Measurements from ENCODE around the gene WFIKKN2. TPM values are rescaled to one million over a fixed set of nuclear protein-coding genes. Genes with fewer than 3 reads are reported as not detected.

The WFIKKN2 gene
- polyA plus RNA-seq, 2 of the 4 experiments (the other 2 are of a cell fraction), result not detected

- peak; percentile 55 to 83; a peak in 5 of 6 replicates for ATAC-seq
- CTCF ChIA-PET, result interaction anchor here (1.0 to 1.7 kb wide), 7 partner anchors 8 to 108 kb away, joined by 3 to 5 read pairs (median 4); no protein-coding TSS in a partner anchor
- H3K9me3 ChIP-seq, result no peaks in the 10 kb centered on the region
- POLR2A ChIA-PET, result interaction anchor here (1.5 to 11.9 kb wide), 2 partner anchors 25 to 54 kb away, joined by 4 to 133 read pairs; partner anchors contain the start of gene TOB1
- peak overlapping the region; percentile 58 for H3K4me2 ChIP-seq
- H3K27ac ChIP-seq, result peak overlapping the region; percentile 37 to 71
- no peak overlapping the region for H3K4me3 ChIP-seq
- TF ChIP-seq GATA3 (IDR thresholded peaks at IDR 0.05; ENCODE audit: borderline replicate concordance), result peak; percentile 46; the same call in 1 of the 2 replicates
- TF ChIP-seq CHD2 (IDR thresholded peaks at IDR 0.05; ENCODE audit: low read length, partially characterized antibody), result no peak
- TF ChIP-seq FOSL2 (IDR thresholded peaks at IDR 0.05), result no peak
- peak; percentile 77 for TF ChIP-seq FOSL2 (CRISPR knock-in tag; IDR thresholded peaks at IDR 0.05)
- TF ChIP-seq EP300 (IDR thresholded peaks at IDR 0.05), result 0 out of 5 replicates have a peak, but pooled peaks of 1 of the 2 experiments have one; percentile 4
- TF ChIP-seq, protein P1, sequence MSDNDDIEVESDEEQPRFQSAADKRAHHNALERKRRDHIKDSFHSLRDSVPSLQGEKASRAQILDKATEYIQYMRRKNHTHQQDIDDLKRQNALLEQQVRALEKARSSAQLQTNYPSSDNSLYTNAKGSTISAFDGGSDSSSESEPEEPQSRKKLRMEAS (IDR thresholded peaks at IDR 0.05), result peak; percentile 47; the same call in 1 of the 2 replicates
- TF ChIP-seq BHLHE40 (IDR thresholded peaks at IDR 0.05; ENCODE audit: low read depth, low read length), result no peak
- TF ChIP-seq JUNB (IDR thresholded peaks at IDR 0.05), result peak; percentile 21; the same call in 1 of the 2 replicates
- DNase-seq (ENCODE audit: low read depth in 1 of 2, low spot score in 1 of 2), result peak; percentile 55 to 70
- no peak for FAIRE-seq
- H3K4me1 ChIP-seq, result peaks cover 45% of the 10 kb centered on the region
- 38% methylated on average over 12 of the region's 12 CpGs for WGBS (ENCODE audit: missing lambda C conversion rate)
Measured at GRCh38 chr17:50890675-50891516, 55.5 kb downstream of the WFIKKN2 start.

GRCh38 chr17:50891577-50891989, 56.2 kb downstream of the WFIKKN2 start:
- no peak for FAIRE-seq
- peak overlapping the region; percentile 37 to 71 for H3K27ac ChIP-seq

More at GRCh38 chr17:50891577-50891989, 56.2 kb downstream of the WFIKKN2 start:
- no peaks in the 10 kb centered on the region for H3K9me3 ChIP-seq
- ATAC-seq (no peak), DNase-seq (ENCODE audit: low read depth in 1 of 2, low spot score in 1 of 2) (no peak)
- 95% methylated on average over 4 of the region's 4 CpGs for WGBS (ENCODE audit: missing lambda C conversion rate)
- CTCF ChIA-PET, result interaction anchor here (0.6 to 1.7 kb wide), 7 partner anchors 8 to 109 kb away, joined by 3 to 4 read pairs (median 4); no protein-coding TSS in a partner anchor
- H3K4me3 ChIP-seq, result no peak overlapping the region
- peaks cover 45% of the 10 kb centered on the region for H3K4me1 ChIP-seq
- POLR2A ChIA-PET, result interaction anchor here (0.6 to 11.9 kb wide), 2 partner anchors 25 to 89 kb away, joined by 3 to 133 read pairs; partner anchors contain the start of gene TOB1
- H3K4me2 ChIP-seq, result peak overlapping the region; percentile 58
- TF ChIP-seq REST (IDR thresholded peaks at IDR 0.05) (no peak), ZFP36 (IDR thresholded peaks at IDR 0.05; ENCODE audit: borderline replicate concordance, partially characterized antibody) (peak; percentile 35), EP300 (IDR thresholded peaks at IDR 0.05) (0 out of 5 replicates have a peak, but pooled peaks of 1 of the 2 experiments have one; percentile 3)
- TF ChIP-seq, protein P2, sequence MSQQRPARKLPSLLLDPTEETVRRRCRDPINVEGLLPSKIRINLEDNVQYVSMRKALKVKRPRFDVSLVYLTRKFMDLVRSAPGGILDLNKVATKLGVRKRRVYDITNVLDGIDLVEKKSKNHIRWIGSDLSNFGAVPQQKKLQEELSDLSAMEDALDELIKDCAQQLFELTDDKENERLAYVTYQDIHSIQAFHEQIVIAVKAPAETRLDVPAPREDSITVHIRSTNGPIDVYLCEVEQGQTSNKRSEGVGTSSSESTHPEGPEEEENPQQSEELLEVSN (IDR thresholded peaks at IDR 0.05; ENCODE audit: borderline replicate concordance, low read depth), result no peak

Small RNA genes within 50 kb of the gene (small RNA-seq; reads per million reads assigned to genes)
- gene AC005921.1, result 0 reads per million in 6 experiments

Other genes with a start within 250 kb of the WFIKKN2 start
- gene ABCC3, start 200.7 kb upstream of the WFIKKN2 start, polyA plus RNA-seq (2011; rRNA removed), result 342 and 442 TPM in 2 replicates
- 225 to 288 TPM (median 248 TPM) in 3 replicates for gene ABCC3, start 200.7 kb upstream of the WFIKKN2 start, polyA plus RNA-seq (2017; fragmentation: RNase III; extraction: RNeasy Plus Mini Kit Qiagen cat#74134 plus additional on column Dnase treatment)
- 68.5 and 84.3 TPM in 2 replicates for gene ANKRD40, start 127.7 kb upstream of the WFIKKN2 start, polyA plus RNA-seq (2011; rRNA removed)
- gene ANKRD40, start 127.7 kb upstream of the WFIKKN2 start, polyA plus RNA-seq (2017; fragmentation: RNase III; extraction: RNeasy Plus Mini Kit Qiagen cat#74134 plus additional on column Dnase treatment), result 44.2 to 55.2 TPM (median 50.1 TPM) in 3 replicates
- 117 and 209 TPM in 2 replicates for gene LUC7L3, start 116.0 kb upstream of the WFIKKN2 start, polyA plus RNA-seq (2011; rRNA removed)
- 165 to 211 TPM (median 207 TPM) in 3 replicates for gene LUC7L3, start 116.0 kb upstream of the WFIKKN2 start, polyA plus RNA-seq (2017; fragmentation: RNase III; extraction: RNeasy Plus Mini Kit Qiagen cat#74134 plus additional on column Dnase treatment)
- 0.18 and 0.22 TPM in 2 replicates for gene ANKRD40CL, start 68.1 kb upstream of the WFIKKN2 start, polyA plus RNA-seq (2011; rRNA removed)
- gene ANKRD40CL, start 68.1 kb upstream of the WFIKKN2 start, polyA plus RNA-seq (2017; fragmentation: RNase III; extraction: RNeasy Plus Mini Kit Qiagen cat#74134 plus additional on column Dnase treatment), result 0.13 TPM in 1 of 3 replicates, not detected in the others
- 101 and 133 TPM in 2 replicates for gene TOB1, start 30.8 kb downstream of the WFIKKN2 start, polyA plus RNA-seq (2011; rRNA removed)
- gene TOB1, start 30.8 kb downstream of the WFIKKN2 start, polyA plus RNA-seq (2017; fragmentation: RNase III; extraction: RNeasy Plus Mini Kit Qiagen cat#74134 plus additional on column Dnase treatment), result 77.9 to 111 TPM (median 103 TPM) in 3 replicates

Data from A549 (cell line).